Measurements from ENCODE around the gene SUMO3.

DNA sequence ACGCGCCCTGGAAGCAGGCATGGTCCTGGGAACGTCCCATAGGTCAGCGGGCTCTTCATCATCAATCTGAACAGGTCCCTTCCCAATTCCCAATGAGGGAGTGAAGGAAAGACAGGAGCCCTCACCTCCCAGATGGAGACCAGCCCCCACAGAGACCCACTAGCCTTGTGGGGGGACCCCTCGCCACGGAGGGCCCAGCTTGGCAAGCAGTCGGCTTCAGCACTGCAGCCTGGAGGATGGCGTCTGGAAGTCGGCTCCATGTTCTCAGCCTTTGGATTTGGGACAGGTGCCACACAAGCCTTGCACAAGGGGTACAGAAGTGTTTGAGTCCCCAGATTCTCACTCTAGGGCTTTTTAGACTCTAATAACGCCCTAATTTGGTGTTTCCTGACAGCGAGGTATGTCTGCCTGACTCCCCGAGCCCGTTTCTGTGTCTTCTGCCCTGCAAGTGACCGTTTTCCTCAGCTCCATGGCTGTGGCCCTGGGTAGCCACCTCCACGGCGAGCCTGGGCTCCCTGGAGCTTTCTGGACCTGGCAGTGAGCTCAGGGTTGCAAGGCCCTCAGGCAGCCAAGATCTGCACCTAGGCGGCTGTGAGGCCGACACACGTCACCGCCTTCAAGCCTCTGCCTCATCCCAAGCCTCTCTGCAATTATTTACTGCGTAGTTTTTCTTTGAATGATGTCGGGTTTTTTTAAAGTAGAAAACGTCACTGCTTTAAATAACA, 25.0 kb upstream of the SUMO3 start:
- TF ChIP-seq POLR2A (IDR thresholded peaks at IDR 0.05; ENCODE audit: low read depth, low read length) (no peak), RFX5 (IDR thresholded peaks at IDR 0.05; ENCODE audit: low read depth, low read length) (no peak), EZH2 (IDR thresholded peaks at IDR 0.05; ENCODE audit: borderline replicate concordance, control insufficient read depth, low read depth, low read length) (no peak), MXI1 (IDR thresholded peaks at IDR 0.05; ENCODE audit: low read depth, low read length) (no peak), YBX1 (IDR thresholded peaks at IDR 0.05) (no peak), TCF7 (IDR thresholded peaks at IDR 0.05; ENCODE audit: borderline replicate concordance) (no peak), ETV6 (conservative IDR thresholded peaks at IDR 0.05 in 1 of 2, IDR thresholded peaks at IDR 0.05 in 1 of 2; ENCODE audit: borderline replicate concordance in 1 of 2, low read depth in 1 of 2) (no peak), ZNF217 (IDR thresholded peaks at IDR 0.05) (no peak), CBX3 (IDR thresholded peaks at IDR 0.05; ENCODE audit: borderline replicate concordance, low read depth) (no peak), ZNF207 (IDR thresholded peaks at IDR 0.05; ENCODE audit: borderline replicate concordance) (no peak), TAF1 (IDR thresholded peaks at IDR 0.05; ENCODE audit: borderline replicate concordance, low read depth, low read length) (no peak), NFIC (IDR thresholded peaks at IDR 0.05; ENCODE audit: low read depth, low read length) (no peak), SMC3 (IDR thresholded peaks at IDR 0.05; ENCODE audit: borderline replicate concordance, low read length) (no peak)
- TF ChIP-seq, protein P1, sequence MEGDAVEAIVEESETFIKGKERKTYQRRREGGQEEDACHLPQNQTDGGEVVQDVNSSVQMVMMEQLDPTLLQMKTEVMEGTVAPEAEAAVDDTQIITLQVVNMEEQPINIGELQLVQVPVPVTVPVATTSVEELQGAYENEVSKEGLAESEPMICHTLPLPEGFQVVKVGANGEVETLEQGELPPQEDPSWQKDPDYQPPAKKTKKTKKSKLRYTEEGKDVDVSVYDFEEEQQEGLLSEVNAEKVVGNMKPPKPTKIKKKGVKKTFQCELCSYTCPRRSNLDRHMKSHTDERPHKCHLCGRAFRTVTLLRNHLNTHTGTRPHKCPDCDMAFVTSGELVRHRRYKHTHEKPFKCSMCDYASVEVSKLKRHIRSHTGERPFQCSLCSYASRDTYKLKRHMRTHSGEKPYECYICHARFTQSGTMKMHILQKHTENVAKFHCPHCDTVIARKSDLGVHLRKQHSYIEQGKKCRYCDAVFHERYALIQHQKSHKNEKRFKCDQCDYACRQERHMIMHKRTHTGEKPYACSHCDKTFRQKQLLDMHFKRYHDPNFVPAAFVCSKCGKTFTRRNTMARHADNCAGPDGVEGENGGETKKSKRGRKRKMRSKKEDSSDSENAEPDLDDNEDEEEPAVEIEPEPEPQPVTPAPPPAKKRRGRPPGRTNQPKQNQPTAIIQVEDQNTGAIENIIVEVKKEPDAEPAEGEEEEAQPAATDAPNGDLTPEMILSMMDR (IDR thresholded peaks at IDR 0.05 in 2 of 3, conservative IDR thresholded peaks at IDR 0.05 in 1 of 3; ENCODE audit: control insufficient read depth in 2 of 3, extremely low read depth in 1 of 3, insufficient read depth in 1 of 3, low read depth in 3 of 3, low read length in 3 of 3), result no peak
